GM19395 (cell line): ENCODE measurements around the gene LSM7.
"Not testable (repeated sequence)": the region's sequence is repeated elsewhere in the genome, so short reads cannot be mapped to it uniquely, and the experiment has no call there.

Experiments
- ATAC-seq: cut with Tn5 transposase; IDR thresholded peaks from one replicate; pipeline ENCODE4 v1.9.1; 2021; ENCODE audit warnings: mild to moderate bottlenecking, moderate library complexity; ENCODE audit not compliant: unreplicated experiment

The LSM7 gene

GRCh38 chr19:2281265-2282061 is 46.9 kb downstream of the LSM7 start:
- not testable (repeated sequence) for ATAC-seq

GRCh38 chr19:2280633-2281264 is 47.6 kb downstream of the LSM7 start:
- no peak for ATAC-seq

GRCh38 chr19:2278459-2279158 is 49.8 kb downstream of the LSM7 start:
- no peak for ATAC-seq

- ATAC-seq: no peak
These were observed 51.2 kb downstream of the LSM7 start for GRCh38 chr19:2277138-2277537.

GRCh38 chr19:2276429-2276986 is 51.9 kb downstream of the LSM7 start:
- ATAC-seq: no peak

GRCh38 chr19:2275588-2276428 is 52.6 kb downstream of the LSM7 start:
- no peak for ATAC-seq

GRCh38 chr19:2274931-2275535 is 53.4 kb downstream of the LSM7 start:
- ATAC-seq: no peak

GRCh38 chr19:2274185-2274711 is 54.1 kb downstream of the LSM7 start:
- ATAC-seq: no peak

- no peak for ATAC-seq
These were observed 54.8 kb downstream of the LSM7 start for GRCh38 chr19:2273356-2274184.
